CD4-positive, CD25-positive, alpha-beta regulatory T cell (primary cell): ENCODE results near the gene C12orf43. TPM values are rescaled to one million over a fixed set of nuclear protein-coding genes. Genes with fewer than 3 reads are reported as not detected.
"Not testable (repeated sequence)": the region's sequence is repeated elsewhere in the genome, so short reads cannot be mapped to it uniquely, and the experiment has no call there.

ENCODE experiments used
- ATAC-seq, 2 donors: fragments of 150-1000 bp; cut with Tn5 transposase; one replicate each; pipeline ENCODE4 v1.10.0; 2021; ENCODE audit warnings: low read depth in 2 of 2, moderate number of reproducible peaks in 2 of 2, moderate library complexity in 1 of 2
- DNase-seq, 3 donors: peaks; one replicate each; pipeline versions ENCODE4 v3.0.0 to v3.0.0-alpha.2; 2012 to 2022; ENCODE audit warnings: mixed read lengths in 1 of 3
- H3K27ac ChIP-seq: one replicate; pipeline ENCODE4 v1.7.0; 2013; ENCODE audit warnings: mild to moderate bottlenecking, low read length; ENCODE audit not compliant: insufficient read depth, poor library complexity, severe bottlenecking
- H3K27me3 ChIP-seq: one replicate; pipeline ENCODE4 v1.7.0; 2013; ENCODE audit warnings: low read length; ENCODE audit not compliant: control insufficient read depth, insufficient read depth
- H3K36me3 ChIP-seq: one replicate; pipeline ENCODE4 v1.7.0; 2013; ENCODE audit warnings: mild to moderate bottlenecking, low read length, moderate library complexity; ENCODE audit not compliant: control insufficient read depth, insufficient read depth
- H3K4me1 ChIP-seq: 2 replicates; pipeline ENCODE4 v1.7.0; 2013; ENCODE audit warnings: mild to moderate bottlenecking, low read length; ENCODE audit not compliant: insufficient read depth, control insufficient read depth, poor library complexity, severe bottlenecking
- H3K4me3 ChIP-seq: one replicate; pipeline ENCODE4 v1.7.0; 2013; ENCODE audit warnings: low read depth, mild to moderate bottlenecking, low read length, moderate library complexity
- H3K9me3 ChIP-seq, 2 experiments: 1 replicate in 1 of 2; 2 replicates in 1 of 2; pipeline ENCODE4 v1.7.0; 2013; ENCODE audit warnings: low read length in 2 of 2, mild to moderate bottlenecking in 1 of 2, moderate library complexity in 1 of 2; ENCODE audit not compliant: control insufficient read depth in 2 of 2
- H3K27ac Mint-ChIP-seq, 3 donors: one replicate each; pipeline ENCODE4 v1.8.0; 2020 to 2022; ENCODE audit warnings: mild to moderate bottlenecking in 3 of 3, mixed read lengths in 3 of 3, moderate library complexity in 2 of 3
- H3K27me3 Mint-ChIP-seq: one replicate; pipeline ENCODE4 v1.8.0; 2022; ENCODE audit warnings: mild to moderate bottlenecking, mixed read lengths
- H3K36me3 Mint-ChIP-seq: one replicate; pipeline ENCODE4 v1.8.0; 2020; ENCODE audit warnings: mixed read lengths
- H3K4me1 Mint-ChIP-seq, 4 donors: one replicate each; pipeline ENCODE4 v1.8.0; 2020 to 2022; ENCODE audit warnings: mixed read lengths in 4 of 4, mild to moderate bottlenecking in 1 of 4
- H3K4me3 Mint-ChIP-seq, 4 donors: one replicate each; pipeline ENCODE4 v1.8.0; 2020 to 2022; ENCODE audit warnings: mild to moderate bottlenecking in 4 of 4, mixed read lengths in 4 of 4, moderate library complexity in 3 of 4
- H3K9me3 Mint-ChIP-seq, 7 donors: one replicate each; pipeline ENCODE4 v1.8.0; 2020 to 2022; ENCODE audit warnings: mixed read lengths in 7 of 7, mild to moderate bottlenecking in 3 of 7, moderate library complexity in 2 of 7
- polyA plus RNA-seq, 4 donors: library from polyadenylated mRNA; unstranded; fragments of 300-500 nt; fragmentation: Illumina TruSeq; gene quantifications; one replicate each; pipeline ENCODE4 v1.2.3, GENCODE V29; 2021
- total RNA-seq: library from RNA; stranded (reverse); gene quantifications from one replicate; pipeline ENCODE4 v1.2.3, GENCODE V29; 2022

Gene C12orf43
- total RNA-seq: 15.9 TPM
- 10 to 100 TPM; 12.1 to 16.1 (median 14.1) TPM for polyA plus RNA-seq

- H3K4me1 Mint-ChIP-seq: peaks cover 12 to 26% (median 18%) of the 10 kb centered on the region in 4 donors
- peak within 1 kb of the TSS; percentile 95 for H3K4me3 ChIP-seq
- peak; percentile 85 to 93 (median 89) for DNase-seq
- H3K27me3 Mint-ChIP-seq: no peaks in the 10 kb centered on the region
- H3K4me1 ChIP-seq: peaks cover 8% of the 10 kb centered on the region
- H3K27me3 ChIP-seq: no peaks in the 10 kb centered on the region
- H3K27ac Mint-ChIP-seq: peak within 1 kb of the TSS; percentile 43 to 97 (median 93)
- no peaks in the 10 kb centered on the region for H3K9me3 ChIP-seq
- ATAC-seq: peak; percentile 92 to 99
- H3K4me3 Mint-ChIP-seq: peak within 1 kb of the TSS; percentile 88 to 94 (median 93)
- no peaks in the 10 kb centered on the region for H3K9me3 Mint-ChIP-seq
- peaks cover 21% of the 10 kb centered on the region for H3K36me3 ChIP-seq
- peak within 1 kb of the TSS; percentile 78 for H3K27ac ChIP-seq
- peaks cover 31% of the 10 kb centered on the region for H3K36me3 Mint-ChIP-seq
These were observed at the start of gene C12orf43 for GRCh38 chr12:121015825-121016766. TSS of gene C12orf43 (minus strand) at chr12:121016487. CDS start at chr12:121016474, 13 bp downstream.

GRCh38 chr12:121065345-121065744, 49.1 kb upstream of the C12orf43 start:
- no peak overlapping the region for H3K4me3 Mint-ChIP-seq
- H3K4me1 ChIP-seq: peaks cover 2% of the 10 kb centered on the region
- no peak overlapping the region for H3K27ac Mint-ChIP-seq
- no peak overlapping the region for H3K4me3 ChIP-seq
- no peaks in the 10 kb centered on the region for H3K36me3 Mint-ChIP-seq
- no peak for DNase-seq
- no peak for ATAC-seq
- H3K27ac ChIP-seq: no peak overlapping the region
- H3K27me3 Mint-ChIP-seq: peaks cover 2% of the 10 kb centered on the region
- H3K27me3 ChIP-seq: no peaks in the 10 kb centered on the region
- no peaks in the 10 kb centered on the region for H3K9me3 ChIP-seq
- H3K36me3 ChIP-seq: no peaks in the 10 kb centered on the region
- H3K9me3 Mint-ChIP-seq: no peaks in the 10 kb centered on the region
- H3K4me1 Mint-ChIP-seq: peaks cover 4 to 11% (median 5%) of the 10 kb centered on the region in 4 donors

- not testable (repeated sequence) for H3K27me3 ChIP-seq, H3K9me3 ChIP-seq, H3K36me3 Mint-ChIP-seq, ATAC-seq, H3K27me3 Mint-ChIP-seq, H3K36me3 ChIP-seq, H3K4me3 ChIP-seq, H3K9me3 Mint-ChIP-seq, H3K27ac ChIP-seq, DNase-seq, H3K4me3 Mint-ChIP-seq, H3K4me1 ChIP-seq, H3K27ac Mint-ChIP-seq
- H3K4me1 Mint-ChIP-seq: peaks cover 9 to 16% (median 11%) of the 10 kb centered on the region in 4 donors
These were observed 48.3 kb upstream of the C12orf43 start for GRCh38 chr12:121064586-121064985.

GRCh38 chr12:121064116-121064515, 47.8 kb upstream of the C12orf43 start:
- Histone ChIP-seq H3K4me1 (peaks cover 6% of the 10 kb centered on the region), H3K27me3 (no peaks in the 10 kb centered on the region), H3K36me3 (no peaks in the 10 kb centered on the region), H3K4me3 (no peak overlapping the region), H3K9me3 (no peaks in the 10 kb centered on the region), H3K27ac (no peak overlapping the region)
- H3K36me3 Mint-ChIP-seq: no peaks in the 10 kb centered on the region
- H3K9me3 Mint-ChIP-seq: no peaks in the 10 kb centered on the region
- no peak overlapping the region for H3K4me3 Mint-ChIP-seq
- H3K27ac Mint-ChIP-seq: no peak overlapping the region
- peaks cover 9 to 16% (median 13%) of the 10 kb centered on the region in 4 donors for H3K4me1 Mint-ChIP-seq
- ATAC-seq: no peak
- DNase-seq: no peak
- peaks cover 6% of the 10 kb centered on the region for H3K27me3 Mint-ChIP-seq

GRCh38 chr12:121062391-121063045, 46.2 kb upstream of the C12orf43 start:
- Histone ChIP-seq H3K4me3 (no peak overlapping the region), H3K9me3 (no peaks in the 10 kb centered on the region), H3K4me1 (peaks cover 6% of the 10 kb centered on the region), H3K27ac (no peak overlapping the region), H3K36me3 (no peaks in the 10 kb centered on the region), H3K27me3 (no peaks in the 10 kb centered on the region)
- H3K36me3 Mint-ChIP-seq: no peaks in the 10 kb centered on the region
- H3K27me3 Mint-ChIP-seq: peaks cover 6% of the 10 kb centered on the region
- peaks cover 0 to 1% (median 0%) of the 10 kb centered on the region in 7 donors for H3K9me3 Mint-ChIP-seq
- peaks cover 9 to 16% (median 15%) of the 10 kb centered on the region in 4 donors for H3K4me1 Mint-ChIP-seq
- H3K4me3 Mint-ChIP-seq: no peak overlapping the region
- DNase-seq: no peak
- no peak overlapping the region for H3K27ac Mint-ChIP-seq
- ATAC-seq: no peak

- H3K9me3 Mint-ChIP-seq: peaks cover 0 to 1% (median 0%) of the 10 kb centered on the region in 7 donors
- peaks cover 9 to 17% (median 16%) of the 10 kb centered on the region in 4 donors for H3K4me1 Mint-ChIP-seq
- H3K9me3 ChIP-seq: no peaks in the 10 kb centered on the region
- H3K4me3 Mint-ChIP-seq: no peak overlapping the region
- H3K27ac Mint-ChIP-seq: no peak overlapping the region
- no peaks in the 10 kb centered on the region for H3K36me3 ChIP-seq
- no peak overlapping the region for H3K27ac ChIP-seq
- no peak overlapping the region for H3K4me3 ChIP-seq
- H3K27me3 ChIP-seq: no peaks in the 10 kb centered on the region
- ATAC-seq: no peak
- no peak for DNase-seq
- peaks cover 11% of the 10 kb centered on the region for H3K27me3 Mint-ChIP-seq
- peaks cover 6% of the 10 kb centered on the region for H3K4me1 ChIP-seq
- H3K36me3 Mint-ChIP-seq: no peaks in the 10 kb centered on the region
These were observed 45.5 kb upstream of the C12orf43 start for GRCh38 chr12:121061831-121062230.

- DNase-seq: peak; percentile 47 to 84 (median 71)
These were observed 44.1 kb upstream of the C12orf43 start for GRCh38 chr12:121060149-121061001.

More at GRCh38 chr12:121060149-121061001, 44.1 kb upstream of the C12orf43 start:
- H3K4me1 ChIP-seq: peaks cover 6% of the 10 kb centered on the region
- H3K36me3 ChIP-seq: no peaks in the 10 kb centered on the region
- peak overlapping the region; percentile 82 for H3K4me3 ChIP-seq
- H3K36me3 Mint-ChIP-seq: no peaks in the 10 kb centered on the region
- H3K27ac Mint-ChIP-seq: peak overlapping the region; percentile 93 to 98 (median 95)
- peak overlapping the region; percentile 74 for H3K27ac ChIP-seq
- peaks cover 7 to 17% (median 13%) of the 10 kb centered on the region in 4 donors for H3K4me1 Mint-ChIP-seq
- peak overlapping the region; percentile 78 to 94 (median 88) for H3K4me3 Mint-ChIP-seq
- H3K27me3 Mint-ChIP-seq: peaks cover 11% of the 10 kb centered on the region
- H3K9me3 Mint-ChIP-seq: peaks cover 0 to 1% (median 0%) of the 10 kb centered on the region in 7 donors
- H3K9me3 ChIP-seq: no peaks in the 10 kb centered on the region
- H3K27me3 ChIP-seq: no peaks in the 10 kb centered on the region
- peak; percentile 93 to 95 for ATAC-seq
